ENCODE data around the gene PGS1.

PGS1 gene

DNA sequence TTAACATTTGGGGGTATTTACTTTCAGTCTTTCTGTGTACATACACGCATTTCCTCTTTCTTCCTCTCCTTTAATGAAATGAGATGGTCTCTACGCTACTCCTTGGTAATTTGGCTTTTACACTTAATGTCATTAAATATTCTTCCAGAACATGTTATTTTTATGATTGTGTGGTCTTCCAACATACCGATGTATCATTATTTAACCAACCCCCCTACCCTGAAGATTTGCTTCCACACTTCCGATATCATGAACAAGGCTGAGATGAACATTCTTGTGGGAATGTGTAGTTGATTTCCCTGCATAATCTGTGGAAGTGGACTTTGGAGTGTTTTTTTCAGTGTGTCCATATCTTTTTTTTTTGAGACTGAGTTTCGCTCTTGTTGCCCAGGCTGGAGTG is 2.3 kb upstream of the PGS1 start:
- H3K36me3 ChIP-seq: peaks cover 0 to 14% (median 11%) of the 10 kb centered on the region in 11 experiments; a peak in 14 of 22 replicates
- H3K27ac ChIP-seq: peak overlapping the region; percentile 86 to 98 (median 94)
- H3K4me3 ChIP-seq: no peak overlapping the region
- H3K9me3 ChIP-seq (replicated peaks in 1 of 11): no peaks in the 10 kb centered on the region
- H3K4me2 ChIP-seq: peak overlapping the region; percentile 76 to 99 (median 93); a peak in 20 of 22 replicates
- peaks cover 0 to 17% (median 0%) of the 10 kb centered on the region in 11 experiments; a peak in 4 of 22 replicates for H4K20me1 ChIP-seq
- peaks cover 70 to 88% (median 82%) of the 10 kb centered on the region in 10 experiments for H3K4me1 ChIP-seq
- peak overlapping the region in 3 of 11 experiments; percentile 80 to 98 (median 81); a peak in 4 of 22 replicates for H3K9ac ChIP-seq
- no peaks in the 10 kb centered on the region for H3K27me3 ChIP-seq
- no peak for TF ChIP-seq Cebpa-rat (IDR thresholded peaks at IDR 0.05)

DNA sequence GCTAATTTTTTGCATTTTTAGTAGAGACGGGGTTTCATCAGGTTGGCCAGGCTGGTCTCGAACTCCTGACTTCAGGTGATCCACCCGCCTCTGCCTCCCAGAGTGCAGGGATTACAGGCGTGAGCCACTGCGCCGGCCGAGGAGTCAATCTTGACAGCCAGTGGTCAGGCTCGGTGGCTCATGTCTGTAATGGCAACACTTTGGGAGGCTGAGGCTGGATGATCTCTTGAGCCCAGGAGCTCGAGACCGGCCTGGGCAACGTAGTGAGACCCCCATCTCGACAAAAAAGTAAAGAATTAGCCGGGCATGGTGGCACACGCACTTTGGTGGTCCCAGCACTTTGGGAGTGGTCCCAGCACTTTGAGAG is 608 bp upstream of the PGS1 start:
- no peaks in the 10 kb centered on the region for H3K9me3 ChIP-seq (replicated peaks in 1 of 11)
- peak overlapping the region; percentile 86 to 99 (median 95) for H3K4me2 ChIP-seq
- peaks cover 0 to 30% (median 12%) of the 10 kb centered on the region in 11 experiments; a peak in 14 of 22 replicates for H3K36me3 ChIP-seq
- peak overlapping the region; percentile 88 to 98 (median 97) for H3K9ac ChIP-seq
- H3K4me1 ChIP-seq: peaks cover 81 to 92% (median 89%) of the 10 kb centered on the region in 10 experiments
- no peaks in the 10 kb centered on the region for H3K27me3 ChIP-seq
- H3K27ac ChIP-seq: peak overlapping the region; percentile 87 to 98 (median 95)
- peak overlapping the region; percentile 86 to 99 (median 96) for H3K4me3 ChIP-seq
- H4K20me1 ChIP-seq: peaks cover 0 to 30% (median 0%) of the 10 kb centered on the region in 11 experiments; a peak in 6 of 22 replicates
- TF ChIP-seq Cebpa-rat (IDR thresholded peaks at IDR 0.05): no peak

GRCh38 chr17:78379131-78379491 is 662 bp downstream of the PGS1 start:
- H4K20me1 ChIP-seq: peaks cover 0 to 30% (median 0%) of the 10 kb centered on the region in 11 experiments; a peak in 6 of 22 replicates
- H3K9me3 ChIP-seq (replicated peaks in 1 of 11): no peaks in the 10 kb centered on the region
- H3K27ac ChIP-seq: peak overlapping the region; percentile 87 to 98 (median 95)
- H3K36me3 ChIP-seq: peaks cover 0 to 30% (median 12%) of the 10 kb centered on the region in 11 experiments; a peak in 14 of 22 replicates
- H3K27me3 ChIP-seq: no peaks in the 10 kb centered on the region
- peak overlapping the region; percentile 86 to 99 (median 96) for H3K4me3 ChIP-seq
- H3K4me1 ChIP-seq: peaks cover 81 to 92% (median 89%) of the 10 kb centered on the region in 10 experiments
- H3K4me2 ChIP-seq: peak overlapping the region; percentile 86 to 99 (median 95)
- H3K9ac ChIP-seq: peak overlapping the region; percentile 88 to 98 (median 97)
- peak in 1 of 11 experiments; percentile 26; a peak in 1 of 22 replicates for TF ChIP-seq Cebpa-rat (IDR thresholded peaks at IDR 0.05)

DNA sequence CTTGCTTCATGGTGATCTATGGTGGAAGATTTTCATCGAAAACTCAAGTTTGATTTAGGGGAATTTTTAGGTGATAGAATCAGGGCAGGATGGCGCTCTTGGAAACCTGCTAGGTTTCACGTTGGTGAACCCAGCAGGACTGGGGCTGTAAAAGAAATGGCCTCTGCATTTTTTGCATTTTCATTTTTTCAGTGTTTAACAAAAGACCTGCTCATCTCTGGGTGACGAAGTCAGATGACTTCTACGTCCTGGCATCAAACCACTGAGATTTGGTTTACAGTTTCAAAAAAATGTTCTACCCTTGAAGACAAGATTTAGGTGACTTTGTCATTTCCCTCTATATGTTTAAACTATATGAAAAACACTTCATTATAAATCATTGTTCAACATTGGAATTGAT is 1.9 kb downstream of the PGS1 start:
- Histone ChIP-seq H3K4me3 (peak overlapping the region in 8 of 10 experiments; percentile 86 to 98 (median 96); a peak in 14 of 20 replicates), H3K27ac (peak overlapping the region in 10 of 11 experiments; percentile 49 to 98 (median 94); a peak in 18 of 22 replicates), H3K27me3 (no peaks in the 10 kb centered on the region), H3K9ac (peak overlapping the region; percentile 88 to 98 (median 97); a peak in 19 of 22 replicates), H3K9me3 (replicated peaks in 1 of 11) (no peaks in the 10 kb centered on the region), H4K20me1 (peaks cover 0 to 42% (median 0%) of the 10 kb centered on the region in 11 experiments; a peak in 7 of 22 replicates), H3K4me1 (peaks cover 81 to 92% (median 89%) of the 10 kb centered on the region in 10 experiments), H3K4me2 (peak overlapping the region; percentile 86 to 99 (median 95)), H3K36me3 (peaks cover 5 to 42% (median 18%) of the 10 kb centered on the region in 11 experiments; a peak in 14 of 22 replicates)
- TF ChIP-seq Cebpa-rat (IDR thresholded peaks at IDR 0.05): no peak

DNA sequence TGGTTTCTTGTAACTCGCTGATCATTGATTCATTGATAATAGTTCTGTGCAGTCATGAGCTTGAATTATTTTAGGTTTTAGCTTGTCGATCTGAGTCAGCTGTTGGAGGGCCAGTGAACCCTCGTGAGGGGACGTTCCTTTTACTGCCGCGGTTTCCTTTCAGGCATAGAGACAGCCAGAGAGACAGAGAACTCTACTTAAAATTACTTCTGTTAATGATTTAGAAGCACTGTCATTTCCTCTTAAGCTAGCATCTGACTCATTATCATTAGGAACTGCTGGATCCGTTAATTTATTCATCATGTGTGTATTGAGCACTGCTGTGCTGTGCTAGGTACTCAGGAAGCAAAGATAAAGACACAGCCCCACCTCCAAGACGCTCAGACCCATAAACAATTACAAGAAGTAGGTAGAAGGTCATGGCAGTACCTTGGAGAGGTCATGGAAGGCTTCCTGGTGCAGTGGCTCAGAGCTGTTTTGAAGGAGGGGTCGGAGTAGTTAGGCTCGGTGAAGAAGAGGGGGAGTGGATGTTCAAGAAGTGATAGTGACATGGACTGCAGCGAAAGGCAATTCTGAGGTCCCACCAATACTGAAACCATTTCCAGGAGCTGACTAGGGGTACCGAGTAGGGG is 3.3 kb downstream of the PGS1 start:
- peaks cover 86 to 92% (median 90%) of the 10 kb centered on the region in 10 experiments for H3K4me1 ChIP-seq
- H3K9ac ChIP-seq: peak overlapping the region; percentile 3 to 98 (median 96); a peak in 18 of 22 replicates
- H3K4me2 ChIP-seq: peak overlapping the region; percentile 86 to 99 (median 95)
- peaks cover 5 to 42% (median 18%) of the 10 kb centered on the region in 11 experiments; a peak in 14 of 22 replicates for H3K36me3 ChIP-seq
- peak overlapping the region; percentile 1 to 98 (median 91); a peak in 19 of 22 replicates for H3K27ac ChIP-seq
- no peak for TF ChIP-seq Cebpa-rat (IDR thresholded peaks at IDR 0.05)
- no peaks in the 10 kb centered on the region for H3K27me3 ChIP-seq
- H3K9me3 ChIP-seq (replicated peaks in 1 of 11): no peaks in the 10 kb centered on the region
- H4K20me1 ChIP-seq: peaks cover 0 to 55% (median 0%) of the 10 kb centered on the region in 11 experiments; a peak in 9 of 22 replicates
- H3K4me3 ChIP-seq: peak overlapping the region in 7 of 10 experiments; percentile 11 to 98 (median 92); a peak in 14 of 20 replicates

DNA sequence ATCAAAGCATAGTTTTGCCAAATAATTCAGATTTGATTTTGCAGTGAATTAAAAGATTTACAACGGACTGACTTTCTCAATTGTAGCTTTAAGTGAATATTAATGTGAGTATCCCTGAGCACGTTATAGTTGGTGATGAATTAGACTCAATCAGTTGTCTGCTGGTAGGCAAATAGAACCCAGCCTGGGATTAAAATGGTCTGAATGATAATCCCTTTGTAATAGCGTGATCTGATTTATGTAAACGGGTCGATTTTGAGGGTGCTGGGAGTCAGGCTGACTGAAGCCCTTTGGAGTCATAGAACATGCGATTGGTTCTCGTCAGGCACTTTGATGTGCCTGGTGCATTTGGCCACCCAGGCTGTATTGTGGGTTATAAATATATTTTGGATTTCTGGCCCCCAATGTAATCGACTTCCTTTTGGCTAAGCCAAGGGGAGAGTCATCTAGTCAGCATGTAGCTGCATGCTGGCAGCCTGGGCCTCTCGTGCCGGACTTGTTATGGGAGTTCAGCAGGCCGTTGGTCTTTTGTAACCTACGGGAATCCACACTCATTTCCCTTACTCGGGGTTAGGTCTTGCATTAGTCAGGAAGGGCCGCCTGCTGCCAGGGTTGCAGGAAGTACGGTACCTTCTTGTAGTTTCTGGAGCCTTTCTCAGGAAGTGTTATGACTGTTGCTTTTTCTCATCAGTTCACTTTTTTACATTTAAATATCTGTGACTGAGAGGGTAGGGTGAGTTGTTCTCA is 5.4 kb downstream of the PGS1 start:
- H3K27me3 ChIP-seq: no peaks in the 10 kb centered on the region
- H3K4me1 ChIP-seq: peaks cover 95 to 98% (median 97%) of the 10 kb centered on the region in 10 experiments
- peak overlapping the region in 9 of 10 experiments; percentile 16 to 62 (median 24); a peak in 10 of 20 replicates for H3K4me3 ChIP-seq
- peak overlapping the region; percentile 85 to 98 (median 91) for H3K27ac ChIP-seq
- TF ChIP-seq Cebpa-rat (IDR thresholded peaks at IDR 0.05): peak in 8 of 11 experiments; percentile 9 to 85 (median 60); a peak in 12 of 22 replicates
- no peaks in the 10 kb centered on the region for H3K9me3 ChIP-seq (replicated peaks in 1 of 11)
- peak overlapping the region; percentile 72 to 98 (median 79) for H3K9ac ChIP-seq
- peak overlapping the region; percentile 88 to 99 (median 95) for H3K4me2 ChIP-seq
- peaks cover 5 to 43% (median 19%) of the 10 kb centered on the region in 11 experiments; a peak in 14 of 22 replicates for H3K36me3 ChIP-seq
- peaks cover 0 to 77% (median 2%) of the 10 kb centered on the region in 11 experiments; a peak in 11 of 22 replicates for H4K20me1 ChIP-seq

DNA sequence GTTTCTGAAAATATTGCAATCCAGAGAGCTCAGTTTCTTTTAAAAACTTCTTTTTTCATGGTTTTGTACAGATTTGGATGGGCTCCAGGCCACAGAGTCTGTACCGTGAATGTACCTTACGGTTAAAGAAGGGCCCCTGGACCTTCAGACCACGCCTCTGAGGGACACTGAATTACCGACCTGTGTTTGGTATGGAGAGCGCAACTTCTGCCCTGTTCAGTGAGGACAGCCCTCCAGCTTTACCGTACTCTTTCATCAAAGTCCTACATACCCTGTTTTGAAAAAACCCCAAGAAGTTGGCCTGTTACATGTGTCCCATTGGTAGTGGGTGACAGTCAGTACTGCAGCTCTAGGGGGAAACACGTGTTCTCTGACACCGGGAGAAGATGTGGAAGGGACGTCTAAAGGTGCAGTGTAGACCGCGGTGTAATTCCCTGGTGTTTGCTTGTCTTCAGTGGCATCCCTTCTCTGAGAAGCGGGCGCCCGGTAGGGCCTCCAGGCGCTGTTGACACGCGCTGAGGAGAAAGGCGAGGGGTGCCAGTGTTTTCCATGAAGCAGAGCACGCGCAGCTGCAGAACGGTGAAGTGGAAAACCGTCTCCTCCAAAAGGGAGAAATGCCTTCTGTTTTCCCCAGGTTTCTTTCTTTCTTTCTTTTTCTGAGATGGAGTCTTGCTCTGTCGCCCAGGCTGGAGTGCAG is 6.2 kb downstream of the PGS1 start:
- peak overlapping the region; percentile 85 to 98 (median 91) for H3K27ac ChIP-seq
- TF ChIP-seq Cebpa-rat (IDR thresholded peaks at IDR 0.05): no peak; a peak in 1 of 22 replicates
- peak overlapping the region; percentile 88 to 99 (median 95) for H3K4me2 ChIP-seq
- H3K4me1 ChIP-seq: peaks cover 99 to 100% (median 100%) of the 10 kb centered on the region in 10 experiments
- H3K9me3 ChIP-seq (replicated peaks in 1 of 11): no peaks in the 10 kb centered on the region
- H3K4me3 ChIP-seq: peak overlapping the region in 8 of 10 experiments; percentile 15 to 62 (median 27); a peak in 11 of 20 replicates
- peaks cover 0 to 84% (median 8%) of the 10 kb centered on the region in 11 experiments; a peak in 13 of 22 replicates for H4K20me1 ChIP-seq
- H3K27me3 ChIP-seq: no peaks in the 10 kb centered on the region
- H3K9ac ChIP-seq: peak overlapping the region; percentile 72 to 98 (median 79)
- peaks cover 5 to 48% (median 24%) of the 10 kb centered on the region in 11 experiments; a peak in 15 of 22 replicates for H3K36me3 ChIP-seq

Data from BLaER1 treated with 17β-estradiol and CSF1 and Interleukin-3, amounts not matched to agents 10 nM and 100 nM (cell line).